PC-3 (cell line): Measurements from ENCODE around the gene TRAF1. TPM values are rescaled to one million over a fixed set of nuclear protein-coding genes. Genes with fewer than 3 reads are reported as not detected.

ENCODE experiments used
- ATAC-seq: fragments of 200-7000 bp; cut with Tn5 transposase; 2 replicates; pipeline ENCODE4 v1.9.1; 2020; ENCODE audit warnings: mild to moderate bottlenecking, moderate library complexity
- BruUV-seq: library from RNA; stranded (reverse); fragments of 400-500 nt; replicated peaks from 2 replicates; lab custom pipeline; 2021; lab: Mats Ljungman, UMichigan
- CTCF ChIA-PET: fragments of 300-600 bp; sonication (Branson Sonifier 250); formaldehyde crosslinking; loops from one replicate; lab custom pipeline; 2022; ENCODE audit warnings: antibody characterized with exemption; lab: Charles Lee
- POLR2A ChIA-PET: fragments of 300-600 bp; sonication (Branson Sonifier 250); formaldehyde crosslinking; loops from one replicate; lab custom pipeline; 2022; ENCODE audit warnings: antibody characterized with exemption; ENCODE audit not compliant: unreplicated experiment; lab: Charles Lee
- DNase-seq: peaks from one replicate; pipeline ENCODE4 v3.0.0-alpha.2; 2015
- H2AFZ ChIP-seq: fragments of 300-600 bp; sonication (generic); 2 replicates; pipeline ENCODE4 v1.6.0; 2016; ENCODE audit warnings: antibody characterized with exemption, low read length
- H3F3A ChIP-seq: fragments of 300-600 bp; sonication (generic); one replicate; pipeline ENCODE4 v1.6.0; 2017; ENCODE audit warnings: antibody characterized with exemption, low read length, control low read depth, mild to moderate bottlenecking; ENCODE audit not compliant: unreplicated experiment
- H3K27ac ChIP-seq: fragments of 300-600 bp; sonication (generic); 2 replicates; pipeline ENCODE4 v1.5.1; 2016; ENCODE audit warnings: mild to moderate bottlenecking, low read length
- H3K27me3 ChIP-seq: fragments of 300-600 bp; sonication (generic); 2 replicates; pipeline ENCODE4 v1.6.1; 2016; ENCODE audit warnings: low read length, mixed read lengths
- H3K36me3 ChIP-seq: fragments of 300-600 bp; sonication (generic); 2 replicates; pipeline ENCODE4 v1.6.1; 2016; ENCODE audit warnings: low read depth, mixed run types, low read length, mixed read lengths
- H3K4me1 ChIP-seq: fragments of 300-600 bp; sonication (generic); 2 replicates; pipeline ENCODE4 v1.5.1; 2016; ENCODE audit warnings: low read length; ENCODE audit not compliant: insufficient read depth
- H3K4me2 ChIP-seq: fragments of 300-600 bp; sonication (generic); 2 replicates; pipeline ENCODE4 v1.6.0; 2016; ENCODE audit warnings: low read length
- H3K4me3 ChIP-seq: fragments of 300-600 bp; sonication (generic); 2 replicates; pipeline ENCODE4 v1.5.1; 2016; ENCODE audit warnings: mild to moderate bottlenecking, low read length, mixed read lengths
- H3K79me2 ChIP-seq: fragments of 300-600 bp; sonication (generic); 2 replicates; pipeline ENCODE4 v1.6.1; 2017; ENCODE audit warnings: low read length, mixed read lengths
- H3K9ac ChIP-seq: fragments of 300-600 bp; sonication (generic); 2 replicates; pipeline ENCODE4 v1.6.0; 2016; ENCODE audit warnings: mild to moderate bottlenecking, low read length
- H3K9me2 ChIP-seq: fragments of 300-600 bp; sonication (generic); replicated peaks from 2 replicates; pipeline ENCODE4 v1.6.1; 2016; ENCODE audit warnings: mixed run types, low read length, mixed read lengths
- H3K9me3 ChIP-seq: fragments of 300-600 bp; sonication (generic); 2 replicates; pipeline ENCODE4 v1.6.1; 2016; ENCODE audit warnings: low read length, mixed read lengths
- H4K20me1 ChIP-seq: fragments of 300-600 bp; sonication (generic); 2 replicates; pipeline ENCODE4 v1.6.1; 2016; ENCODE audit warnings: low read length, mixed read lengths
- EZH2 ChIP-seq: fragments of 300-600 bp; sonication (generic); IDR thresholded peaks from one replicate; pipeline ENCODE4 v1.6.1; 2017; ENCODE audit warnings: antibody characterized with exemption, mild to moderate bottlenecking, low read length; ENCODE audit not compliant: unreplicated experiment
- EZH2phosphoT487 ChIP-seq: fragments of 300-600 bp; sonication (generic); IDR thresholded peaks from 2 replicates; pipeline ENCODE4 v1.6.1; 2018; ENCODE audit warnings: mild to moderate bottlenecking, antibody characterized with exemption, low read length, borderline replicate concordance
- intact Hi-C: fragments of 100-400 bp; cut with micrococcal nuclease; formaldehyde crosslinking; loops from 2 replicates; pipeline ENCODE4 v1.9.0; 2023
- total RNA-seq: library from RNA; depleted of rRNA; stranded (reverse); fragments of >200 nt; gene quantifications from 2 replicates; pipeline ENCODE4 v1.2.3, GENCODE V29; 2014
- TF ChIP-seq, protein P1 (sequence below): fragments of 300-600 bp; sonication (generic); conservative IDR thresholded peaks from 2 replicates; pipeline ENCODE4 v1.5.1; 2017; ENCODE audit warnings: antibody characterized with exemption, low read depth, mild to moderate bottlenecking, low read length

TRAF1 gene
- total RNA-seq, 1 experiment from 2014 or later, result 0.15 TPM

DNA sequence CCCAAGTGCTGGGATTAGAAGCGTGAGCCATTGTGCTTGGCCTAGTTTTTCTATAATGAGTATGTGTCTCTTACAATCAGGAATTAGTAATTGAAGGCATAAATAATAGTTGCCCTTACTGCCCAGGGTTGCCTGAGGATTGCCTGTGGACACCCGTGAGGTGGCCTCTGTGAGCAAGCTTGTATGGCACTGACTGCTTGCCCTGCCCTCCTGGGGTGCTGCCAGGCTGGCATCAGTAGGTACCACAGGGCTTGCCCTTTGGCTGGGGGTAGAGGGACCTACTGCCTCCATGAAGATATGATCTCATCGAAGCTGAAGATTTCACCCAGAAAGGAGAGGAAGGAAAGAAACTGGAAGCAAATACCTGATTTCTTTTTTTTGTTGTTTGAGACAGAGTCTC is 25.8 kb downstream of the TRAF1 start:
- no peak overlapping the region for H3K4me2 ChIP-seq
- H3K27ac ChIP-seq, result no peak overlapping the region
- H3K9ac ChIP-seq, result no peak overlapping the region
- H3K9me2 ChIP-seq, result no peaks in the 10 kb centered on the region
- no peaks in the 10 kb centered on the region for H3K4me1 ChIP-seq
- DNase-seq, result no peak
- ChIA-PET POLR2A (no interaction called here), CTCF (no interaction called here)
- H3K9me3 ChIP-seq, result no peaks in the 10 kb centered on the region
- ATAC-seq, result no peak
- no peaks in the 10 kb centered on the region for H3K79me2 ChIP-seq
- no peak overlapping the region for H3K4me3 ChIP-seq
- H3K27me3 ChIP-seq, result no peaks in the 10 kb centered on the region
- no TSS peak for BruUV-seq
- H3F3A ChIP-seq, result no peaks in the 10 kb centered on the region
- TF ChIP-seq EZH2 (no peak), EZH2phosphoT487 (no peak)
- TF ChIP-seq, protein P1, sequence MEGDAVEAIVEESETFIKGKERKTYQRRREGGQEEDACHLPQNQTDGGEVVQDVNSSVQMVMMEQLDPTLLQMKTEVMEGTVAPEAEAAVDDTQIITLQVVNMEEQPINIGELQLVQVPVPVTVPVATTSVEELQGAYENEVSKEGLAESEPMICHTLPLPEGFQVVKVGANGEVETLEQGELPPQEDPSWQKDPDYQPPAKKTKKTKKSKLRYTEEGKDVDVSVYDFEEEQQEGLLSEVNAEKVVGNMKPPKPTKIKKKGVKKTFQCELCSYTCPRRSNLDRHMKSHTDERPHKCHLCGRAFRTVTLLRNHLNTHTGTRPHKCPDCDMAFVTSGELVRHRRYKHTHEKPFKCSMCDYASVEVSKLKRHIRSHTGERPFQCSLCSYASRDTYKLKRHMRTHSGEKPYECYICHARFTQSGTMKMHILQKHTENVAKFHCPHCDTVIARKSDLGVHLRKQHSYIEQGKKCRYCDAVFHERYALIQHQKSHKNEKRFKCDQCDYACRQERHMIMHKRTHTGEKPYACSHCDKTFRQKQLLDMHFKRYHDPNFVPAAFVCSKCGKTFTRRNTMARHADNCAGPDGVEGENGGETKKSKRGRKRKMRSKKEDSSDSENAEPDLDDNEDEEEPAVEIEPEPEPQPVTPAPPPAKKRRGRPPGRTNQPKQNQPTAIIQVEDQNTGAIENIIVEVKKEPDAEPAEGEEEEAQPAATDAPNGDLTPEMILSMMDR, result no peak
- intact Hi-C loops, result no loop called here
- H3K36me3 ChIP-seq, result no peaks in the 10 kb centered on the region
- H4K20me1 ChIP-seq, result no peaks in the 10 kb centered on the region
- no peak overlapping the region for H2AFZ ChIP-seq

DNA sequence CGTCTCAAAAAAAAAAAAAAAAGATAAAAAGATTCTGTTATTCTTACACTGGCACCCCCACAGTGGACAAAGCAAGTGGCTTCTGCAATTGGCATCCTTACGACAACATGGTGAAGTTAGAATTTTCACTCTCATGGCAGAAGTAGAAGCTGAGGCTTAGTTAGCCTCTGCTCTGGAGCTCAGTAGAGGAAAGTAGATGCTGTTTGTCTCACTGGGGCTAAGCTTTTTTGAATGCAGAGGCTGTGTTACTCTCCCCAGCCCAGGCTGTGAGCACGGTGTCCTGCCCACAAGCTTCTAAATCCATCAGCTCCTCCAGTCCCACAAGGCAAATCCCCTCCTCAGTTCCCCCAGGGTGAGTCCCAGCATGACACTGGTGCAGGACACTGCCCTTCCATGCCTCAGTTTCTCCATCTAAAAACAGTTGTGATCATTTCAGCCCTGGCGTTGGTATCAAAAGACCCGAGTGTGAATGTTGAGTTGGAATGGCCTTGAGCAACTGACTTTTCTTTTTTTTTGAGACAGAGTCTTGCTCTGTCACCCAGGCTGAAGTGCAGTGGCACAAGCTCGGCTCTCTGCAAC is 27.0 kb downstream of the TRAF1 start:
- intact Hi-C loops, result no loop called here
- Histone ChIP-seq H3K4me2 (no peak overlapping the region), H3K9me2 (no peaks in the 10 kb centered on the region), H3K79me2 (no peaks in the 10 kb centered on the region), H3K9ac (no peak overlapping the region), H3K4me1 (no peaks in the 10 kb centered on the region), H3K27ac (no peak overlapping the region), H3K9me3 (no peaks in the 10 kb centered on the region), H3K36me3 (no peaks in the 10 kb centered on the region), H2AFZ (no peak overlapping the region), H3K4me3 (no peak overlapping the region), H3K27me3 (no peaks in the 10 kb centered on the region), H3F3A (no peaks in the 10 kb centered on the region), H4K20me1 (no peaks in the 10 kb centered on the region)
- ChIA-PET POLR2A (no interaction called here), CTCF (no interaction called here)
- no peak for DNase-seq
- no peak for ATAC-seq
- TF ChIP-seq, protein P1, result no peak
- TF ChIP-seq EZH2, result no peak
- no peak for TF ChIP-seq EZH2phosphoT487
- BruUV-seq, result no TSS peak

DNA sequence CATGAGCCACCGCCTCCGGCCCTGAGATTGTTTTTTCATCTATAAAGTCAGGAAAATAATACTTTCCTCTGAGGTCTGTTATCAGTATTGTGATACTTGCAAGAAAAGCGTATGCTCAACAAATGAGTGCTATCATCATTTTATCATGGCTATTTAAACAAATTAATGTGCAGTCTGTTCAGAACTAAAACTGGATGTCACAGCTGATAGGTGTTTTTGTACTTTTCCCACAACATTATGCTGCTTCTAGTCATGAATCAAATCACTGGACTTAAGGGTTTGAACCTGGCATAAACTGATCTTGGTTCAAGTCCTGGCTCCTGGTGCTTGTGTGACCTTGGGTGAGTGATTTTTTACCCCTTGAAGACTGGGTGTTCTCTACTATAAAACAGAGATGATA is 28.2 kb downstream of the TRAF1 start:
- no peak for DNase-seq
- intact Hi-C loops, result no loop called here
- Histone ChIP-seq H3K9ac (no peak overlapping the region), H3K27ac (no peak overlapping the region), H3K79me2 (no peaks in the 10 kb centered on the region), H3K4me2 (no peak overlapping the region), H3K4me1 (peaks cover 2% of the 10 kb centered on the region; the same call in 1 of the 2 replicates), H3F3A (no peaks in the 10 kb centered on the region), H3K9me3 (no peaks in the 10 kb centered on the region), H3K4me3 (no peak overlapping the region), H3K27me3 (no peaks in the 10 kb centered on the region), H4K20me1 (no peaks in the 10 kb centered on the region), H2AFZ (no peak overlapping the region), H3K9me2 (no peaks in the 10 kb centered on the region), H3K36me3 (no peaks in the 10 kb centered on the region)
- ChIA-PET CTCF (no interaction called here), POLR2A (no interaction called here)
- no TSS peak for BruUV-seq
- ATAC-seq, result no peak
- no peak for TF ChIP-seq EZH2
